IMR-90 (cell line): Measurements from ENCODE around the gene CRIM1. TPM values are rescaled to one million over a fixed set of nuclear protein-coding genes. Genes with fewer than 3 reads are reported as not detected.

Experiments
- ATAC-seq: fragments of 200-7000 bp; cut with Tn5 transposase; 2 replicates; pipeline ENCODE4 v1.9.1; 2020; ENCODE audit warnings: low read depth, mild to moderate bottlenecking, moderate library complexity
- BruUV-seq: library from RNA; stranded (reverse); fragments of 400-500 nt; replicated peaks from 2 replicates; lab custom pipeline; 2021; lab: Mats Ljungman, UMichigan
- CTCF ChIA-PET: fragments of 300-600 bp; formaldehyde crosslinking; extraction: SDS; loops from one replicate; lab custom pipeline; 2021; ENCODE audit warnings: antibody characterized with exemption; lab: Yijun Ruan, JAX
- POLR2A ChIA-PET: fragments of 300-600 bp; sonication (Branson Sonifier 250); formaldehyde crosslinking; loops from one replicate; lab custom pipeline; 2022; ENCODE audit warnings: antibody characterized with exemption; ENCODE audit not compliant: unreplicated experiment; lab: Charles Lee
- DNase-seq: peaks from one replicate; pipeline ENCODE4 v3.0.0; 2013
- H2AFZ ChIP-seq: replicated peaks from 2 replicates; pipeline ENCODE3; 2013; ENCODE audit warnings: low read length, mild to moderate bottlenecking; ENCODE audit not compliant: poor library complexity
- H2AK5ac ChIP-seq: 2 replicates; pipeline ENCODE4 v1.6.1; 2013; ENCODE audit warnings: low read depth, low read length, inconsistent platforms
- H2AK9ac ChIP-seq: replicated peaks from 2 replicates; pipeline ENCODE3; 2013; ENCODE audit warnings: mild to moderate bottlenecking, low read depth, low read length, moderate library complexity; ENCODE audit not compliant: poor library complexity
- H2BK120ac ChIP-seq: 2 replicates; pipeline ENCODE4 v1.6.1; 2013; ENCODE audit warnings: low read depth, low read length, inconsistent platforms
- H2BK15ac ChIP-seq: 3 replicates; pipeline ENCODE4 v1.6.1; 2013; ENCODE audit warnings: low read depth, low read length, inconsistent platforms
- H2BK20ac ChIP-seq: 2 replicates; pipeline ENCODE4 v1.6.1; 2013; ENCODE audit warnings: low read depth, mild to moderate bottlenecking, inconsistent platforms, low read length, moderate library complexity
- H2BK5ac ChIP-seq: 2 replicates; pipeline ENCODE4 v1.6.1; 2013; ENCODE audit warnings: mild to moderate bottlenecking, low read depth, low read length, inconsistent platforms; ENCODE audit not compliant: poor library complexity, severe bottlenecking
- H3K14ac ChIP-seq: replicated peaks from 2 replicates; pipeline ENCODE4 v1.6.1; 2013; ENCODE audit warnings: low read depth, low read length, inconsistent platforms
- H3K18ac ChIP-seq: 2 replicates; pipeline ENCODE4 v1.6.1; 2013; ENCODE audit warnings: low read depth, low read length, control low read depth
- H3K23ac ChIP-seq: 2 replicates; pipeline ENCODE4 v1.6.1; 2013; ENCODE audit warnings: low read depth, low read length, inconsistent platforms
- H3K27ac ChIP-seq: 2 replicates; pipeline ENCODE4 v1.5.1; 2013; ENCODE audit warnings: mild to moderate bottlenecking, control low read depth, low read length; ENCODE audit not compliant: insufficient read depth
- H3K27me3 ChIP-seq: 2 replicates; pipeline ENCODE4 v1.6.1; 2013; ENCODE audit warnings: low read length; ENCODE audit not compliant: control insufficient read depth, insufficient read depth
- H3K36me3 ChIP-seq: 2 replicates; pipeline ENCODE4 v1.6.1; 2013; ENCODE audit warnings: low read length, mixed read lengths; ENCODE audit not compliant: control insufficient read depth, insufficient read depth
- H3K4ac ChIP-seq: 2 replicates; pipeline ENCODE4 v1.6.1; 2013; ENCODE audit warnings: low read depth, low read length, inconsistent platforms
- H3K4me1 ChIP-seq: 2 replicates; pipeline ENCODE4 v1.6.1; 2013; ENCODE audit warnings: low read length, mixed read lengths; ENCODE audit not compliant: control insufficient read depth, insufficient read depth
- H3K4me2 ChIP-seq: 2 replicates; pipeline ENCODE4 v1.6.1; 2013; ENCODE audit warnings: low read depth, mild to moderate bottlenecking, control low read depth, low read length, moderate library complexity
- H3K4me3 ChIP-seq: 2 replicates; pipeline ENCODE4 v1.5.1; 2013; ENCODE audit warnings: low read depth, mild to moderate bottlenecking, control low read depth, low read length, moderate library complexity; ENCODE audit not compliant: insufficient read depth
- H3K56ac ChIP-seq: 2 replicates; pipeline ENCODE4 v1.6.1; 2013; ENCODE audit warnings: low read length, inconsistent platforms; ENCODE audit not compliant: insufficient read depth; ENCODE audit errors: extremely low read depth
- H3K79me1 ChIP-seq, 2 experiments: 2 replicates each; pipeline ENCODE4 v1.6.1; 2013; ENCODE audit warnings: low read length in 2 of 2, inconsistent platforms in 1 of 2, low read depth in 1 of 2
- H3K9ac ChIP-seq: 2 replicates; pipeline ENCODE4 v1.6.1; 2013; ENCODE audit warnings: low read depth, low read length, control low read depth
- H3K9me1 ChIP-seq: 2 replicates; pipeline ENCODE4 v1.6.1; 2013; ENCODE audit warnings: low read length, inconsistent platforms; ENCODE audit not compliant: insufficient read depth
- H3K9me3 ChIP-seq: 2 replicates; pipeline ENCODE4 v1.6.1; 2013; ENCODE audit warnings: low read length; ENCODE audit not compliant: control insufficient read depth, insufficient read depth
- H4K20me1 ChIP-seq: 2 replicates; pipeline ENCODE4 v1.6.1; 2013; ENCODE audit warnings: low read length, inconsistent platforms; ENCODE audit not compliant: insufficient read depth
- H4K5ac ChIP-seq: 2 replicates; pipeline ENCODE4 v1.6.1; 2013; ENCODE audit warnings: mild to moderate bottlenecking, low read depth, low read length, control low read depth
- H4K8ac ChIP-seq, 2 experiments: 2 replicates each; pipeline ENCODE4 v1.6.1; 2013; ENCODE audit warnings: low read depth in 2 of 2, low read length in 2 of 2, control low read depth in 1 of 2, inconsistent platforms in 1 of 2
- H4K91ac ChIP-seq: 2 replicates; pipeline ENCODE4 v1.6.1; 2013; ENCODE audit warnings: low read depth, low read length, inconsistent platforms; ENCODE audit not compliant: insufficient read depth
- BHLHE40 ChIP-seq: fragments of 150-350 bp; IDR thresholded peaks from 2 replicates; pipeline ENCODE4 v1.6.1; 2016; ENCODE audit warnings: mild to moderate bottlenecking, low read depth, low read length
- CHD1 ChIP-seq: IDR thresholded peaks from 2 replicates; pipeline ENCODE4 v1.6.1; 2012; ENCODE audit warnings: low read depth, low read length, improper control_type of control experiment
- FOS ChIP-seq: fragments of 150-350 bp; IDR thresholded peaks from 2 replicates; pipeline ENCODE4 v1.6.1; 2016; ENCODE audit warnings: low read depth, low read length
- MAFK ChIP-seq: IDR thresholded peaks from 2 replicates; pipeline ENCODE4 v1.6.1; 2012; ENCODE audit warnings: low read depth, low read length, improper control_type of control experiment
- MAZ ChIP-seq: IDR thresholded peaks from 2 replicates; pipeline ENCODE4 v1.6.1; 2012; ENCODE audit warnings: low read depth, mild to moderate bottlenecking, low read length, improper control_type of control experiment, moderate library complexity, borderline replicate concordance
- MXI1 ChIP-seq: IDR thresholded peaks from 2 replicates; pipeline ENCODE4 v1.6.1; 2012; ENCODE audit warnings: low read depth, mild to moderate bottlenecking, low read length, moderate library complexity, borderline replicate concordance
- NFE2L2 ChIP-seq: fragments of 150-350 bp; IDR thresholded peaks from 2 replicates; pipeline ENCODE4 v1.6.1; 2016; ENCODE audit warnings: low read depth, mild to moderate bottlenecking, low read length
- POLR2A ChIP-seq: IDR thresholded peaks from 2 replicates; pipeline ENCODE4 v1.6.1; 2012; ENCODE audit warnings: mild to moderate bottlenecking, low read depth, low read length
- SMC3 ChIP-seq: fragments of 150-350 bp; IDR thresholded peaks from 2 replicates; pipeline ENCODE4 v1.6.1; 2016; ENCODE audit warnings: low read depth, mild to moderate bottlenecking, antibody characterized with exemption, low read length, moderate library complexity
- WGBS, 2 experiments: methylation state at CpG; one replicate each; pipeline versions ENCODE4 v1.1.5 to v1.1.7; 2013; ENCODE audit warnings: missing lambda C conversion rate in 2 of 2; ENCODE audit not compliant: insufficient read length in 1 of 2; ENCODE audit errors: extremely low coverage in 2 of 2; 5-methylcytosine and 5-hydroxymethylcytosine counted together
- dilution Hi-C: fragments of 300-500 bp; cut with HindIII; formaldehyde crosslinking; loops from one replicate; pipeline ENCODE4 v1.14.3; 2018; ENCODE audit warnings: low sequenced_read_pairs; ENCODE audit not compliant: unreplicated experiment
- in situ Hi-C: fragments of 300-500 bp; cut with MboI; formaldehyde crosslinking; loops from 3 replicates; pipeline ENCODE4 v1.14.3; 2019; ENCODE audit warnings: low sequenced_read_pairs, inconsistent platforms, mixed read lengths
- intact Hi-C: fragments of 100-400 bp; cut with micrococcal nuclease; formaldehyde crosslinking; loops from 2 replicates; pipeline ENCODE4 v1.10.0; 2022
- polyA plus RNA-seq, 3 experiments: library from polyadenylated mRNA; depleted of rRNA; stranded (reverse); fragments of >200 nt; gene quantifications; 2 replicates each; pipeline ENCODE4 v1.2.3, GENCODE V29; 2012; ENCODE audit warnings: low replicate concordance in 1 of 3
- total RNA-seq: library from RNA; depleted of rRNA; stranded (reverse); fragments of >200 nt; gene quantifications from 2 replicates; pipeline ENCODE4 v1.2.3, GENCODE V29; 2012
- TF ChIP-seq, protein P1 (sequence below): conservative IDR thresholded peaks from 2 replicates; pipeline ENCODE4 v1.5.1; 2012; ENCODE audit warnings: mild to moderate bottlenecking, low read depth, low read length, improper control_type of control experiment
- TF ChIP-seq, protein P2 (sequence below): fragments of 150-350 bp; IDR thresholded peaks from 2 replicates; pipeline ENCODE4 v1.6.1; 2017; ENCODE audit warnings: mild to moderate bottlenecking, antibody characterized with exemption, low read length, low read depth
- TF ChIP-seq, protein P3 (sequence below): fragments of 150-350 bp; IDR thresholded peaks from 2 replicates; pipeline ENCODE4 v1.6.1; 2016; ENCODE audit warnings: low read depth, mild to moderate bottlenecking, low read length, moderate library complexity, borderline replicate concordance

Gene CRIM1
- total and polyA plus RNA-seq, 2 of the 4 experiments (the other 2 are of a cell fraction): 285 to 490 TPM

GRCh38 chr2:36536776-36537175 is 181.2 kb downstream of the CRIM1 start:
- in situ Hi-C loops: no loop called here
- intact Hi-C loops: no loop called here
- H3K27ac ChIP-seq: no peak overlapping the region

More at GRCh38 chr2:36536776-36537175, 181.2 kb downstream of the CRIM1 start:
- H4K8ac ChIP-seq: peak overlapping the region in 1 of 2 experiments; percentile 24; a peak in 1 of 4 replicates
- H4K20me1 ChIP-seq: no peaks in the 10 kb centered on the region
- no peaks in the 10 kb centered on the region for H3K27me3 ChIP-seq
- H2BK120ac ChIP-seq: no peak overlapping the region
- peaks cover 11% of the 10 kb centered on the region; the same call in 1 of the 2 replicates for H3K4me1 ChIP-seq
- BruUV-seq: no TSS peak
- H3K9me1 ChIP-seq: peaks cover 35% of the 10 kb centered on the region
- no peak overlapping the region for H3K4me3 ChIP-seq
- peaks cover 23 to 84% of the 10 kb centered on the region in 2 experiments for H3K79me1 ChIP-seq
- peaks cover 48% of the 10 kb centered on the region for H3K36me3 ChIP-seq
- POLR2A ChIA-PET: no interaction called here
- H2AK5ac ChIP-seq: no peak overlapping the region
- H2AK9ac ChIP-seq: no peak overlapping the region
- no peak overlapping the region for H2BK15ac ChIP-seq
- CTCF ChIA-PET: no interaction called here
- TF ChIP-seq MAFK: no peak
- TF ChIP-seq NFE2L2: no peak
- no peak for TF ChIP-seq FOS
- no peak for TF ChIP-seq POLR2A
- no peak for TF ChIP-seq CHD1
- TF ChIP-seq, protein P1, sequence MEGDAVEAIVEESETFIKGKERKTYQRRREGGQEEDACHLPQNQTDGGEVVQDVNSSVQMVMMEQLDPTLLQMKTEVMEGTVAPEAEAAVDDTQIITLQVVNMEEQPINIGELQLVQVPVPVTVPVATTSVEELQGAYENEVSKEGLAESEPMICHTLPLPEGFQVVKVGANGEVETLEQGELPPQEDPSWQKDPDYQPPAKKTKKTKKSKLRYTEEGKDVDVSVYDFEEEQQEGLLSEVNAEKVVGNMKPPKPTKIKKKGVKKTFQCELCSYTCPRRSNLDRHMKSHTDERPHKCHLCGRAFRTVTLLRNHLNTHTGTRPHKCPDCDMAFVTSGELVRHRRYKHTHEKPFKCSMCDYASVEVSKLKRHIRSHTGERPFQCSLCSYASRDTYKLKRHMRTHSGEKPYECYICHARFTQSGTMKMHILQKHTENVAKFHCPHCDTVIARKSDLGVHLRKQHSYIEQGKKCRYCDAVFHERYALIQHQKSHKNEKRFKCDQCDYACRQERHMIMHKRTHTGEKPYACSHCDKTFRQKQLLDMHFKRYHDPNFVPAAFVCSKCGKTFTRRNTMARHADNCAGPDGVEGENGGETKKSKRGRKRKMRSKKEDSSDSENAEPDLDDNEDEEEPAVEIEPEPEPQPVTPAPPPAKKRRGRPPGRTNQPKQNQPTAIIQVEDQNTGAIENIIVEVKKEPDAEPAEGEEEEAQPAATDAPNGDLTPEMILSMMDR: no peak
- TF ChIP-seq, protein P2, sequence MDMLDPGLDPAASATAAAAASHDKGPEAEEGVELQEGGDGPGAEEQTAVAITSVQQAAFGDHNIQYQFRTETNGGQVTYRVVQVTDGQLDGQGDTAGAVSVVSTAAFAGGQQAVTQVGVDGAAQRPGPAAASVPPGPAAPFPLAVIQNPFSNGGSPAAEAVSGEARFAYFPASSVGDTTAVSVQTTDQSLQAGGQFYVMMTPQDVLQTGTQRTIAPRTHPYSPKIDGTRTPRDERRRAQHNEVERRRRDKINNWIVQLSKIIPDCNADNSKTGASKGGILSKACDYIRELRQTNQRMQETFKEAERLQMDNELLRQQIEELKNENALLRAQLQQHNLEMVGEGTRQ: no peak
- TF ChIP-seq BHLHE40: no peak
- no peak for TF ChIP-seq MAZ
- TF ChIP-seq SMC3: no peak
- TF ChIP-seq MXI1: no peak
- TF ChIP-seq, protein P3, sequence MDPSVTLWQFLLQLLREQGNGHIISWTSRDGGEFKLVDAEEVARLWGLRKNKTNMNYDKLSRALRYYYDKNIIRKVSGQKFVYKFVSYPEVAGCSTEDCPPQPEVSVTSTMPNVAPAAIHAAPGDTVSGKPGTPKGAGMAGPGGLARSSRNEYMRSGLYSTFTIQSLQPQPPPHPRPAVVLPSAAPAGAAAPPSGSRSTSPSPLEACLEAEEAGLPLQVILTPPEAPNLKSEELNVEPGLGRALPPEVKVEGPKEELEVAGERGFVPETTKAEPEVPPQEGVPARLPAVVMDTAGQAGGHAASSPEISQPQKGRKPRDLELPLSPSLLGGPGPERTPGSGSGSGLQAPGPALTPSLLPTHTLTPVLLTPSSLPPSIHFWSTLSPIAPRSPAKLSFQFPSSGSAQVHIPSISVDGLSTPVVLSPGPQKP: no peak
- H3K18ac ChIP-seq: no peak overlapping the region
- no peak overlapping the region for H3K9ac ChIP-seq
- no peak overlapping the region for H4K5ac ChIP-seq
- dilution Hi-C loops: no loop called here
- no peak overlapping the region for H3K4ac ChIP-seq
- DNase-seq (no peak), ATAC-seq (no peak)
- H2BK20ac ChIP-seq: no peak overlapping the region
- H3K4me2 ChIP-seq: no peak overlapping the region
- H2BK5ac ChIP-seq: no peak overlapping the region
- no peak overlapping the region for H2AFZ ChIP-seq
- H3K9me3 ChIP-seq: no peaks in the 10 kb centered on the region
- H3K23ac ChIP-seq: no peak overlapping the region; the same call in 1 of the 2 replicates
- H3K14ac ChIP-seq: no peak overlapping the region
- WGBS, 2 experiments: no CpG with 5 or more reads among the region's 3 CpGs
- no peak overlapping the region for H3K56ac ChIP-seq
- no peak overlapping the region for H4K91ac ChIP-seq
